Mucosa of descending colon (tissue), 3 donors: Measurements from ENCODE around the gene GSTM3. TPM values are rescaled to one million over a fixed set of nuclear protein-coding genes. Genes with fewer than 3 reads are reported as not detected.
A peak's percentile ranks its signal among the peaks of the same experiment; 100 is the strongest.
"Not testable (repeated sequence)": the region's sequence is repeated elsewhere in the genome, so short reads cannot be mapped to it uniquely, and the experiment has no call there.

ENCODE experiments used
- ATAC-seq: fragments of 200-7000 bp; cut with Tn5 transposase; one replicate; pipeline ENCODE4 v1.9.1; 2020; ENCODE audit warnings: mild to moderate bottlenecking, moderate library complexity
- DNase-seq, 3 donors: peaks; one replicate each; pipeline ENCODE4 v3.0.0-alpha.2; 2020
- H3K36me3 ChIP-seq: fragments of 200-600 bp; one replicate; pipeline ENCODE4 v1.8.0; 2021; ENCODE audit warnings: low read depth, mild to moderate bottlenecking
- H3K4me1 ChIP-seq: fragments of 200-600 bp; one replicate; pipeline ENCODE4 v1.8.0; 2021; ENCODE audit warnings: low read depth, mild to moderate bottlenecking
- H3K4me3 ChIP-seq: fragments of 200-600 bp; one replicate; pipeline ENCODE4 v1.8.0; 2021; ENCODE audit warnings: mild to moderate bottlenecking
- H3K9me3 ChIP-seq: fragments of 200-600 bp; one replicate; pipeline ENCODE4 v1.8.0; 2021; ENCODE audit warnings: mild to moderate bottlenecking
- CTCF ChIP-seq: fragments of 200-600 bp; IDR thresholded peaks from one replicate; pipeline ENCODE4 v1.8.0; 2022; ENCODE audit warnings: antibody characterized with exemption, mild to moderate bottlenecking
- intact Hi-C, 2 donors: fragments of 100-400 bp; cut with DNase I in 1 of 2; cut with micrococcal nuclease in 1 of 2; formaldehyde crosslinking; loops; one replicate each; pipeline versions ENCODE4 v1.11.0 to v1.11.1; 2022; cut with DNase I, micrococcal nuclease
- total RNA-seq, 3 donors: library from RNA; stranded (reverse); fragmentation: NEBNext Ultra II Directional in 2 of 3; extraction: Animal tissue kit (Norgen Biotek cat#: 25700) in 2 of 3; gene quantifications; one replicate each; pipeline versions ENCODE4 v1.2.1 to v1.2.4, GENCODE V29; 2021 to 2023
- donor health status: DM: no; HTN: no; CAD: no; lungs with moderate emphysema.
- donor health status: DM: no; HTN: no; CAD: no.
- donor health status: DM: no; HTN: yes; CAD: no.

The GSTM3 gene
- total RNA-seq, 3 donors from 2014 or later, result 4.9 to 84.8 (median 12.4) TPM

DNA sequence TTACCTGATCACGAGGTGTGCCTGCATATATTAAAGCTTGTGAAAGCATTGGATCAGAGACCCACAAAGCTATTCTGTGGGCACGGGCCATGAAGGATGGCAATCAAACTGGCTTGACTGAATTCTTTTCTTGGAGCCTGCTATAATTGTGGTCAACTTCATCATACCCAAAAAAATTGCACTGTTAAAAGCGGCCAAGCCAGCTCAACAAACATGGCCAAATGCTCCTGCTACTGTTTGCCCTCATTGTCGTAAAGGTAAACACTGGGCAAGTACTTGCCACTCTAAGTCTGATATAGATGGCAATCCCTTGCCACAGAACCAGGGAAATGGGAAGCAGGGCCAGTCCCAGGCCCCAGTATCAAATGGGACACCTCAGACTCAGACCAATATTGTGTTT, 35.4 kb downstream of the GSTM3 start:
- no peaks in the 10 kb centered on the region for H3K4me1 ChIP-seq
- H3K9me3 ChIP-seq, result peaks cover 1% of the 10 kb centered on the region
- no peak for DNase-seq
- intact Hi-C loops, result no loop called here
- TF ChIP-seq CTCF, result no peak
- ATAC-seq, result no peak
- H3K36me3 ChIP-seq, result no peaks in the 10 kb centered on the region
- no peak overlapping the region for H3K4me3 ChIP-seq

DNA sequence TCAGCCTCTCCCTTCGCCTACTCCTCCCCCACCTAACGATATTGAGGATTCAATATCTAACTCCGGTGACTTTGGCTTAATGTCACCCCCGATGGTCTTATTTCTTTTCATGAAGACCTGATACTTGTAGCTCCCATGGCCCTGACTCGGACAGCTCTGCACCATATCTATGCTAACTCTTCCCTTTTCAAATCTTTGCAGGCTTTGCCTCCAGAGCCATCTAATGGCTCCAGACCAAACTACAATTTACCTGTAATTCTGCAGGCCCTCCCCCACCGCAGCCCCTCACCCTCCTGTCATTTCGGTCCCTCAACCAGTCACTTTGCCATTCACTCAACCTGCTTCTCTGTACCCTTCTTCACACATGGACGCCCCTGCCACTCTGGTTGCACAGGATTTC, 36.7 kb downstream of the GSTM3 start:
- intact Hi-C loops, result no loop called here
- no peak overlapping the region for H3K4me3 ChIP-seq
- no peak for ATAC-seq
- no peak for DNase-seq
- H3K36me3 ChIP-seq, result no peaks in the 10 kb centered on the region
- peaks cover 1% of the 10 kb centered on the region for H3K9me3 ChIP-seq
- TF ChIP-seq CTCF, result no peak
- H3K4me1 ChIP-seq, result no peaks in the 10 kb centered on the region

- ATAC-seq, H3K36me3 ChIP-seq, H3K4me3 ChIP-seq, intact Hi-C loops, H3K9me3 ChIP-seq, DNase-seq, H3K4me1 ChIP-seq: not testable (repeated sequence)
Measured at GRCh38 chr1:109702940-109703339, 37.9 kb downstream of the GSTM3 start.

GRCh38 chr1:109697861-109698260, 43.0 kb downstream of the GSTM3 start:
- H3K36me3 ChIP-seq, H3K4me1 ChIP-seq, intact Hi-C loops, DNase-seq, H3K4me3 ChIP-seq, H3K9me3 ChIP-seq, ATAC-seq: not testable (repeated sequence)

- intact Hi-C loops, result no loop called here
Measured at GRCh38 chr1:109697066-109697465, 43.8 kb downstream of the GSTM3 start.

DNA sequence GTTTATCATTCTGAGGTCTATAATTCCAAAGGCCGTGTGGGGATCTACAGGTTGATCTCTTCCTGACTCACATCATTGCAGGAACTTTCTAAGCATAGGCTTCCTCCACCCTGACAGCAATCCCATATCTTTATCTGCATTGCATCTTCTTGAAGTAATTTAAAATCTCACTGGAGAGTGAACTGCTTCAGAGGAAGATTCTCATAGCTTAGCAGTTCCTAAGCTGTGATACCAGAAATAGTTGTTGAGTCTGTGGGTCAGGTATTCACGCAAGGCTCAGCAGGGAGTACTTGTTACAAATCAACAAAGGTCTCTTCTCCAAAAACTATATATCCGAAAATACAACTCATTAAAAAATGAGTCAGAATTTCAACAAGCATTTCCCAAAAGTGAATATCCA, 45.7 kb downstream of the GSTM3 start:
- ATAC-seq, H3K4me3 ChIP-seq, H3K36me3 ChIP-seq, intact Hi-C loops, H3K4me1 ChIP-seq, H3K9me3 ChIP-seq, DNase-seq: not testable (repeated sequence)

More at GRCh38 chr1:109697066-109697465, 43.8 kb downstream of the GSTM3 start:
- no peak for TF ChIP-seq CTCF
- ATAC-seq (no peak), DNase-seq (no peak)
- H3K4me1 ChIP-seq, result no peaks in the 10 kb centered on the region
- H3K4me3 ChIP-seq, result no peak overlapping the region
- H3K9me3 ChIP-seq, result no peaks in the 10 kb centered on the region
- no peaks in the 10 kb centered on the region for H3K36me3 ChIP-seq

DNA sequence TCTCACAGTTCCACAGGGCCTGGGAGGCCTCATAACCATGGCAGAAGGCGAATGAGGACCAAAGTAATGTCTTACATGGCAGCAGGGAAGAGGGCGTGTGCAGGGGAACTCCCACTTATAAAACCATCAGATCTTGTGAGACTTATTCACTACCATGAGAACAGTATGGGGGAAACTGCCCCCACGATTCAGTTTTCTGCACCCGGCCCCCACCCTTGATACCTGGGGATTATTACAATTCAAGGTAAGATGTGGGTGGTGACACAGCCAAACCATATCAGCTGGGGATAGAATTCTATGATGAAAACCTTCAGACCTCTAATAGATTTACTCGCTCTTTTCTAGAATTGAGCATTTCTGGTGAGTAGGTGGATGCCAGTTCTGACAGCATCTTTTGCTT, 46.4 kb downstream of the GSTM3 start:
- H3K9me3 ChIP-seq, DNase-seq, H3K4me3 ChIP-seq, ATAC-seq, H3K4me1 ChIP-seq, intact Hi-C loops, H3K36me3 ChIP-seq: not testable (repeated sequence)

- no peak for TF ChIP-seq CTCF
- Histone ChIP-seq H3K4me3 (no peak overlapping the region), H3K36me3 (no peaks in the 10 kb centered on the region), H3K9me3 (no peaks in the 10 kb centered on the region), H3K4me1 (no peaks in the 10 kb centered on the region)
- intact Hi-C loops, result no loop called here
- no peak for ATAC-seq
- DNase-seq, result peak in 1 of 3 donors; percentile 24
Measured at GRCh38 chr1:109691759-109692158, 49.1 kb downstream of the GSTM3 start.
